ENCODE results near the gene HUWE1.

Gene HUWE1

GRCh38 chrX:53494436-53494835, 192.1 kb downstream of the HUWE1 start:
- DNase-seq = peak; percentile 15

- DNase-seq = no peak
Observed at GRCh38 chrX:53486285-53486684, 200.2 kb downstream of the HUWE1 start.

GRCh38 chrX:53483838-53484405, 202.6 kb downstream of the HUWE1 start:
- peak; percentile 26 for DNase-seq

GRCh38 chrX:53483416-53483815, 203.1 kb downstream of the HUWE1 start:
- no peak for DNase-seq
